Stimulated activated CD4-positive, alpha-beta T cell treated with anti-CD3 and anti-CD28 coated beads, Interleukin-4, amount 100 ng/mL, for 24 hours (primary cell): ENCODE results near the gene PRSS50.
"Not testable (repeated sequence)": the region's sequence is repeated elsewhere in the genome, so short reads cannot be mapped to it uniquely, and the experiment has no call there.

ENCODE experiments used
- DNase-seq: peaks from one replicate; pipeline ENCODE4 v3.0.0-alpha.2; 2020

Gene PRSS50, protein sequence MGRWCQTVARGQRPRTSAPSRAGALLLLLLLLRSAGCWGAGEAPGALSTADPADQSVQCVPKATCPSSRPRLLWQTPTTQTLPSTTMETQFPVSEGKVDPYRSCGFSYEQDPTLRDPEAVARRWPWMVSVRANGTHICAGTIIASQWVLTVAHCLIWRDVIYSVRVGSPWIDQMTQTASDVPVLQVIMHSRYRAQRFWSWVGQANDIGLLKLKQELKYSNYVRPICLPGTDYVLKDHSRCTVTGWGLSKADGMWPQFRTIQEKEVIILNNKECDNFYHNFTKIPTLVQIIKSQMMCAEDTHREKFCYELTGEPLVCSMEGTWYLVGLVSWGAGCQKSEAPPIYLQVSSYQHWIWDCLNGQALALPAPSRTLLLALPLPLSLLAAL

DNA sequence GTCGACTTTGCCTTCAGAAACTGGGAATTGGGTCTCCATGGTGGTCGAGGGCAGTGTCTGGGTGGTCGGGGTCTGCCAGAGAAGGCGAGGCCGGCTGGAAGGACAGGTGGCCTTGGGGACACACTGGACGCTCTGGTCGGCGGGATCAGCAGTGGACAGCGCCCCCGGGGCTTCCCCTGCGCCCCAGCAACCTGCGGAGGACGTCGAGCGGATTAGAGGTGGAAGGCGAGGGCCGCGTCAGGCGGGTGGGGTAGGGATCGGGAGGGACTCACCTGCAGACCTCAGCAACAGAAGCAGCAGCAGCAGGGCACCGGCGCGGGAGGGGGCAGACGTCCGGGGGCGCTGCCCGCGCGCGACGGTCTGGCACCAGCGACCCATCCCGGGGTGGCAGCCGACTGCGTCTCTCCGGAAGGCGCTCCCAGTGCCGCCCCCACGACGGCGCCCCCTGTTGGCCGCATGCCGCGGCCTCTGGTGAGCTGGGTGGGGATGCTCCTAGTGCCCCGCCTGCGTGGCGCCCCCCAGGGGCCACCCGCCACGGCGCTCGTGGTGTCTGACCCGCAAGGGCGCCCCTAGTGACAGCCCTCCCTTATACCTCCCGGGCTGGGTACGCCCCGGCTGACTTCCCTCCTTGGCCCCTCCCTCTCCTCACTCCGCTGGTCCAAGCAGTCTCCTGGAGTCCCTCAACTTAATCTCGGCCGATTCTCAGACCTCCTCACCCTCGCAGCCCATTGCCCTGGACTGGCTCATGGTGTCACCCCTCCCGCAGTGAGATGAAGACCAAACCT, at the start of gene PRSS50:
TSS of gene PRSS50 (minus strand) at position 423 of the 785 bp plus-strand sequence. CDS start at position 378, 45 bp downstream.
- DNase-seq, result no peak

DNA sequence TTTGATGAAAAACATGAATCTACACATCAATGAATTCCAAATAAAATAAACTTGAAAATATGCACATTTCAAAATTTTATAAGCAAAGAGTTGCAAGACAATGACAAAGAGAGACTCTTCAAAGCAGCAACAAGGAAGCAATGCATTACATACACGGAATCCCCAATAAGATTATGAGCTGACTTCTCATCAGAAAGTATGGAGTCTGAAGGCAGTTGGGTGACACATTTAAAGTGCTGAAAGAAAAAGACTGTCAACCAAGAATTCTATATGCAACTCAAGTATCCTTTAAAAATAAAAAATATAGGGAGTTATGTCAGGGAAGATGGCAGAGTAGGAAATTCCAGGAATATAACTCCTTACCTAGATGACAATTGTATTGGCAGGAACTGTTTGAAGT, 46.5 kb upstream of the PRSS50 start:
- DNase-seq, result no peak

DNA sequence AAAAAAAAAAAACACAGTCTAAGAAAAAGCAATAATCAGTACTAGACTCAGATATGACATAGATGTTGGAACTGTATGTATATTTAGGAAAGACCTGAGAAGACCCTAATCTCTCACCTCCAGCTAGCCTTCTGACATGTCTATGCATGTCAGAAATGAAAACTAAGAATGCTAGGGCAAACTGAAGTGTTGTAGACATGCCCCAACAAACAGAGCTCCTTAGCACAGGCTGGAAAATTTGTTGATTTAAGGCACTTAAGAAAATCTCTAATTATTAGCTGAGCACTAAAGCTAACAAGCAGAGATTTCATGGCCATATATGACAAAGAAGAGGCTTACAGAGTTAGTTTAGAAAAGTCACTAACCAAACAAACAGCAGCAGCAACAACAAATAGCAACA, 45.5 kb upstream of the PRSS50 start:
- no peak for DNase-seq

DNA sequence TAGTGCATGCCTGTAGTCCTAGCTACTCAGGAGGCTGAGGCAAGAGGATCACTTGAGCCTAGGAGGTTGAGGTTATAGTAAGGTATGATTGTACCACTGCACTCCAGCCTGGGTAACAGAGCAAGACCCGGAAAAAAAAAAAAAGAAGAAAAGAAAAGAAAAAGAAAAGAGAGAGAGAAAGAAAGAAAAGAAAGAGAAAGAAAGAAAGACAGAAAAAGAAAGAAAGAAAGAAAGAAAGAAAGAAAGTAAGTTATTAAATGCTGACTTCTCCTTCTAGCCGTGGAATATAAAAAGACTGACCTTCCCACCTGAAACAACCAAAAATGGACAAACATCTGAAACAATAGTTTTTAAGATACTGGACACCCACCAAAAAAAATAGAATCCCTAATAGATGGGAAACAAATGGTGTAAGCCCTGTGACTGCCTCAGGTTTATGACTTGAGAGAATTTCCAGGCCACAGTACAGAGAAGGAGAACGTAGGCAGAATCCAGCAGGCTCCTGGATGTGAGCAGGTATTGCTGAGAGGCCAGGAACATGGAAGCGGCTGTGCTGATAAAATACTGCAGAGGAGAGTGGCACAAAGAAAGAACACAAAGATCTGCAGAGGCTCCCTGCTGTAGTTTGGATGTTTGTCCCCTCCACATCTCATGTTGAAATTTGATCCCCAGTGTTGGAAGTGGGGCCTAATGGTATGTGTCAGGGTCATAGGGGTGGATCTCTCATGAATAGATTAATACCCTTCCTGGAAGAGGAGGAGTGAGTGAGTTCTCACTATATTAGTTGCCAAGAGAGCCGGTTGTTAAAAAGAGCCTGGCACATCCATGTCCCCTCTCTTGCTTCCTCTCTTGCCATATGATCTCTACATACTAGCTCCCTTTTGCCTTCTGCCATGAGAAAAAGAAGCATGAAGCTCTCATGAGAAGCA, 41.8 kb upstream of the PRSS50 start:
- no peak for DNase-seq

DNA sequence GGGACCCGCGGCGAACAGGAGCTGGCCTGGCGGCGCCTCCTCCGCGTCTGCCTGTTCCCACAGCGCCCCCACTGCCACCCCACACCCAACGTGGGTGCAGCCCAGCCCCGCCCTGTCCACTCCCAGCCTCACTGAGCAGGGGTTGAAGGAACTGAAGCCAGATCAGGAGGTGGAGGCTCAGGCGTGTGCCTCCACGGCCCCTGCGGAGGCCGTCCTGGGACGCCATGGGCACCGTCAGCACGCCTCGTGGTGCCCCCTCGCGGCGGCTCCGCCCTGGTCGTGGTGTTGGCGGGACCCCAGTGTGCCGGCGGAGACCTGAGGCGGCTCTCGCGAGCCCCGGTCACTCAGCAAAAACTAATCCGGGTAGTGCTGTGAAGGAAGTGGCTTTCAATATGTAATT, 39.0 kb upstream of the PRSS50 start:
- DNase-seq, result no peak

DNA sequence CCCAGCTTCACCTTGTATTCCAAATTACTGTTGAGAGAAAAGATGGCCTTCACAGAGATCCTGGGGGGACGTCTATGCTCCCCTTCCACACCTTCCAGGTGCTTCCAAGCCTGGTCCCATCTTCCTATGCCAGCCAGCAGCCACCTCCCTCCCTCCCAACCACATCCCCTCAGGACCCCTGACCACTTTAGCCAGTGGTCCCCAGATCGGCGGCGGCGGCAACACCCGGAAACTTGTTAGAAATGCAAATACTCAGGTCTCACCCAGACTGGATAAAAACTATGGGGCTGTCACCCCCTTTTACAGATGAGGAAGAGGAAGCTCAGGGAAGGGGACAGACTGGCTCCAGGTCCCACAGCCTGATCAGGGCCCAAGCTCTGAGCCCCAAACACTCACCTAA, 38.0 kb upstream of the PRSS50 start:
- no peak for DNase-seq

DNA sequence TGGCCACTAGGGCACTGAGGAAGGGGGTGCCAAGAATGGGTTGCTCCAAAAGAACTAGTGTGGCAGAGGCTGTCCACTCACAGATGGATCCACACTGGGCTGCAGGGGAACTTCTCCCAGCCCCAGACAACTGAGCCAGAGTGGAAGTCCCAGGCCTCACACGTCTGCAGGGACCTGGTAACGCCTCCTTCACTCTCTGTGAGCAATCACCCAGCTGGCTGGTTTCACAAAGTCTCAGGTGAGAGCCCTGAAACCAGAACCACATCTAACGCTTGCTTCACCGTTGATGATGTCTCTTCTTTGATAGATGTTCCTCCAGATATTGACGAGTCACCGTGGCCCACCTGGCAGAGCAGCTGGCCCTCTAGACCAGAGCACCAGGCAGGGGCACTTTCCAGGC, 35.5 kb upstream of the PRSS50 start:
- DNase-seq, result not testable (repeated sequence)

DNA sequence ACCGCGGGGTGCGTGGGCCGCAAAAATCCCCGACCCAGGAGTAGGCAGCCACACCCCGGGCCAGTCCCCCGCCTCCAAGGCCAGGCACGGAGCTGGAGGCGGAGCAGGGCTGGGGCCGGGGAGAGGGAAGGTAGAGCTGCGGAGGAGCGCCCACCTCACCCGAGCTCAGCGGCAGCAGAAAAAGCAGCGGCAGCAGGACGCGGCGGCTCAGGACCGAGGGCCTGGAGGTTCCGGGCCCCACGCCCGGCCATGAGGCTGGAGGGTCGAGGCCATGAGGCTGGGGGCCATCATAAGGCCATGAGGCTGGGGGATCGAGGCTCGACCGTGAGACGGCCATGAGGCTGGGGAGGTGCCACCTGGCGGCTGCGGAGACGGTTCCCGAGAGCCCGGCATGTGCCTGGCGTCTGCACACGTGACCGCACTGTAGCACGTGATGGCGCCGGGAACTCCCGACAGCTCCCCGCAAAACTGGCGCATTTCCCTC, 32.9 kb upstream of the PRSS50 start:
- DNase-seq, result no peak

DNA sequence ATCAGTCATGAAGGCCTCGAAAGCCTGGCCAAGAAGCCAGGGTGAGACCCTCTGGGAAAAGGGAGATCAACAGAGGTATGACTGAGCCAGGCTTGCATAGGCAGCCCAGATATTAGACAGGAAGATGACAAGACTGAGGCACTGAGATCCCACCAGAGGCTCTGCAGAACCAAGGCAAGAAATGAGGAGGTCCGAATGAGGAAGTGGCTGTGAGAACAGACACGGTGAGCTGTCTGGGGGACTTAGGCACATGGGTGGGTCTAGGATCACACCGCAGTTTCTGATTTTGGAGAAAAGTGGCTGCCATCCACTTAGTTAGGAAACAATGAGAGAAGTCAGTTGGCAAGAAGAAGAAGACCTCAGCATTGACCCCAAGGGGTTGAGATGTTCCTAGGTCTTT, 31.5 kb upstream of the PRSS50 start:
- no peak for DNase-seq

DNA sequence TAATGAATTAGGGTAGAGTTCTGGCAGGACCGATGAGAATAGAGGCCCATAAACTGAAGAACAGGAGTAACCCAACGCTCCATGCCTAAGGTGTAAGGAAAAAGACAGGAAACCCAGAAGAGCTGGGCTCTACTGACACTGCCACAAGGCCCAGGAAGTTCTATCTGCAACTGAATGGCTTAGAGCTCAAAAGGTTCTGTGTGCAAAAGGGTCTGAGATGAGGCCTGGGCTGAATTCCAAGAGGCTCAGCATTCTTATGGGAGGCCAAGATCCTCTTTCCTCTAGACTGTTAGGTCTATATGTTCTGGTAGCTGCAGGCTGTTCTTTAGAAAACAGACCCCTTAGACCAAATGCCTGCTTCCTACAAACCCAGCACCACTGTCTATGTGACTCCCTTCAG, 30.5 kb upstream of the PRSS50 start:
- no peak for DNase-seq

DNA sequence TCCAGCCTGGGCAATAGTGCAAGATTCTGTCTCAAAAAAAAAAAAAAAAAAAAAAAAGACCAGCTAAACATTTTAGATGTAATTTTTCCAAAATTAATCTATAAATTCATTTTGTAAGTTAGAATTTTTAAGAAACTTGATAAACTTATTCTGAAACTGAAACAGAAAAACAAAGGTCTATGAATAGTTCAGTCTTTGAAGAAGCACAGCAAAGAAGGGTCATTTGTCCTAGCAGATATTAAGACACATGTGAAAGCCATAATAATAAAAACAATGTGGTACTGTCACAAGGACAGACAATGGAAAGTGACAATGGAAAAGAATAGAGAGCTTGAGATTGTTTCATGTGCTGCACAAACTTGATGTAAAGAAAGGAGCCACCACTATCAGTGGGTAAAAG, 29.0 kb upstream of the PRSS50 start:
- no peak for DNase-seq

DNA sequence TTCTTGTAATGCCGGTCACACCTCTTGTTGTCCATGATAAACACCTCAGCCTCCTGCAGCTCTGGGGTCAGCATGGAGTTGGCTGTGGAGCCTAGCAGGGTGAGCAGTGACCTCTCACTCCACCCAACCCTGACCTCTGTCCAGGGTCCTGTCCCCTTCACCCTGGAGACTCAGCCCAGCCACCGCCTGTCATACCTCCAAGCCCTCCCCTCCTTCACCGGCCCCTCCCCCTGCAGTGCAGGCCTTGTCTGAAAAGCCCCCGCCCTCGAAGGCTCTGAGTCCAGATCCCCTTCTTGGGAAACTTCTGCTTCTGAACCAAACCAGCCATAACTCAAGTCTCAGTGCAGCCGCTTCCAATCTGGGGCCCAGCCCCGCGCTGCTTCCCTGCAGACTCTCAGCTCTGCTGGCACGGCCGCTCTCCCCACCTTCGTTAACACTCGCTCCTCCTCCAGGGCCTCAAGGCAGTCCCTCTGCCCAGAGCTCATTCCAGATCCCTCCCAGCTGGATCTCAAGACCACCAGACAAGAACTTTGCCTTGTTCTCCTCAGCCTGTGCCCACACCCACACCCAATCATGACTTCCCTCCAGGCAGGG, 25.4 kb upstream of the PRSS50 start:
- DNase-seq, result no peak

DNA sequence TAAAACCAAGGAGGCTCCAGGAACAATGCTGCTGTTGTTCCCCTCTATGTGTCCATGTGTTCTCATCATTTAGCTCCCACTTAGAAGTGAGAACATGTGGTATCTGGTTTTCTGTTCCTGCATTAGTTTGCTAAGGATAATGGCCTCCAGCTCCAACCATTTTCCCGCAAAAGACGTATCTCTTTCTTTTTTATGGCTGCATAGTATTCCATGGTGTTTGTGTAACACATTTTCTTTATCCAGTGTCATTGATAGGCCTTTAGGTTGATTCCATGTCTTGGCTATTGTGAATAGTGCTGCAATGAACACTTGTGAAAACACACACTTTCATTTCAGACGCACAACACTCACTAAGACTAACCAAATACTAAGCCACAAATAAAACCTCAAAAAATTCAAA, 21.9 kb upstream of the PRSS50 start:
- not testable (repeated sequence) for DNase-seq

DNA sequence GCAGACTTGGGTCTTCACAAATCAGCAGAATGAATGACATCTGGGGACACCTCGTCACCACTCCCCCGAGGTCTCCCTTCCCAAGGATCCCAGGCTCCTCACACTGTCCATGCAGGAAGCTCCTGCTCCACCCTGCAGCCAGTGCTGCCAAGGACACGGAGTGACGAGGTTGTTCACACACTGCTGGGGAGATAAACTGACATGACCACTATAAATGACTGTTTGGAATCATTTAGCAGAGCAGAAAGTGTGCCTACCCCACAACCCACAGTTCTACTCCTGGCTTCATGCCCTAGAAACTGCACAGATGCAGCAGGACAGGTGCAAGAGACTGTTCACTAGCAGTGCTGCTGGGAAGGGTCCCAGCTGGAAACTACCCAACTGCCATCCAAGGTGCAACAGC, 19.7 kb upstream of the PRSS50 start:
- DNase-seq, result no peak

DNA sequence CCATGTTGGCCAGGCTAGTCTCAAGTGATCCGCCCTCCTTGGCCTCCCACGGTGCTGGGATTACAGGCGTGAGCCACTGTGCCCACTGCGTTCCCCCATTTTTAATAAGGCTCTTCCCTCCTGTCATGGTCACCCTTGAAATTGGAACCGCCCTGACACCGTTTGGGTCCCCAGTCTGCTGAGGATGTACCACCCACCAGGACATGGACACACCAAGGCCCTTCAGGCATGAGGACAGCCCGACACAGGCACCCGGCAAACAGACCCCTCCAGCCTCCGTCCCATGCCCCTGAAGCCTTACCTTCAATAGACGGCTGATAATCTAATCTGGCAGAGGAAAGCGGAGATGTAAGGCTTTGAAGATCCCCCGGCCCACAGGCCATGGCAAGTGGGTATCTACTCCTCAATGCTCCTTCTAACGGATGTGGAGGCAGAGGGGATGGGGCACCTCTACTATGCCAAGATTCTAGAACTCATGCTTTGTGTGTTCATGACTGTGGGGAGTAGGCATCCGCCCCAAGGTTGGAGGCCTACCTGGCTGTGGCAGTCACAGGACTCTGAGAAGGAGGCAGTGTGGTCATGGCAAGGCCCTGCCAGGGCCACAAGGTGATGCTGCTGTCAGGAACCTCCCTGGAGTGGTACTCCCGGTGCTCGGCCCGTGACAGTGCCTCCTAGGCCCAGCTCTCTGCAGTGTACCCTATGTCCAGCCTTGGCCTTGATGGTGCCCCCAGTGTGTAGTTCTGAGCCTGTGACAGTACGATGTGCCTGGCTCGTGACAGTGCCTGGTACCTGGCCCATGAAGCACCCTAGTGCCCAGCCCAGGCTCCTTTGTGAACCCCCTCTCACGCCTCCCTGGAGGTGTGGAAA, 18.6 kb upstream of the PRSS50 start:
- DNase-seq, result no peak

DNA sequence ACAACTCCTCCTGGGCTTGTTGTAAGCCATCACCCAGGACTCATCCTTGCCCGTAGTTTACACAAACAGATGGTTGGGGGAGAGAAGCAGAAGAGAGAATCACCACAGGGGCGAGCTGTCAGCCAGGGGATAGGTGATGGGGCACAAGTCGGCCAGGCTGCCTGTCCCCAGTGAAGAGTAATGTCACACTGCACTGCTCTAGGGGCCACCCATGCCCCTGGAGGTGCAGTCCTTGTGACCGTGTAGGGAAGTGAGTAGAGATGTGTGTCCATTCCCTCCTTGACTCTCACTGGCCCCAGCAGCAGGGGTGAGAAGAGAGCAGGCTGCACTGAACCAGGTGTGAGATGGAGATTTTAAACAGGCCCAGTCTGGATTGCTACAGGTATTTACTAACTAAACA, 17.1 kb upstream of the PRSS50 start:
- no peak for DNase-seq

DNA sequence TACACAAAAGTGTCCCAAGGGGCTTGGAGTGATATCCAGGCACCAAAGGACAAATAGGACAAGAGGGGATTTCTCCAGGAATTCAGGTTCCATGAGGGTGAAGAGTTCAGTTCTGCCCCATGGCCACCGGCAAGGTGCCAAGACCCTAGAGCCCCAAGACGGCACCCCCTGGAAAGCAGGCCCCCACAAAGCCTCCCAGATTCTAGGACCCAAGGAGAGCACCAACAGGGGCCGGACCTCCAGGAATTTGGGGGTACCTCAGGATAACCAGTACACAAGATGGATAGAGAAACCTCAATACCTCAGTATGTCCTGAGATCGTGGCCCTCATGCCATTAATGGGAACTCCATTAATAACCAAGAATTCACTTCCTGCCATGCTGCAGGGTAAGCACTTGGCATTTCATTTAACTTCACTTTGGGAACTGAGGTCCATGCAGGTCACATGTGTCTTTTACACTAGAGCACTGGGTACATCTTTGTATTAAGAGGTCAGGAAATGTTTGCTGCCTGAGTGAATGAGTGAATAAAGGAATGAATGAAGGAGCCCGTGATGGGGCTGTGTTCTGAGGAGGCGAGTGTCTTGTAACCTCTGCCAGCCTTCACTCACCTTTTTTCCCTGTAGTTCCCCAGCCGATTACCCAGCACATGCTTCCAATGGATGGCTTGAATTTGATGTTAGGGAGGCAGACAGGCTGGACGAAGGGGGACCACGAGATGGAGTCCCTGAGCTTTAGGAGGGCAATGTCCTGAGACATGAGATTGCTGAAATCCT, 15.5 kb upstream of the PRSS50 start:
- DNase-seq, result no peak

DNA sequence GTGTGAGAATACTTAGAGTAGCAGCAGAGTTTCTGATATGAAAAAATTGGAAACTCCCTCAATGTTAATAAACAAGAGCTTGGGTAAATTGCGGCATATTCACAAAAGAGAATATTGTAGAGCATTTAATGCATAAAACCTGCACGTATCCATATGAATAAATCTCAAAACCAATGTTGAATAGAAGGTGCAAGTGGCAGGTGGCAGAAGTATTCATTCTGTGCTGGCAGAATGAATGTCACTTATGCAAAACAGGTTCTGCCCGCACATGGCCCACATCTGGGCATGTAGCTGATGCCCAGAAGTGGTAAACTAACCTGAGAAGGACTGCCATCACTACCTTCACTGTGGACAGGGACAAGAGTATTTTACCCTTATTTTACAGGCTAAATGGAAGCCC, 14.1 kb upstream of the PRSS50 start:
- DNase-seq, result no peak

DNA sequence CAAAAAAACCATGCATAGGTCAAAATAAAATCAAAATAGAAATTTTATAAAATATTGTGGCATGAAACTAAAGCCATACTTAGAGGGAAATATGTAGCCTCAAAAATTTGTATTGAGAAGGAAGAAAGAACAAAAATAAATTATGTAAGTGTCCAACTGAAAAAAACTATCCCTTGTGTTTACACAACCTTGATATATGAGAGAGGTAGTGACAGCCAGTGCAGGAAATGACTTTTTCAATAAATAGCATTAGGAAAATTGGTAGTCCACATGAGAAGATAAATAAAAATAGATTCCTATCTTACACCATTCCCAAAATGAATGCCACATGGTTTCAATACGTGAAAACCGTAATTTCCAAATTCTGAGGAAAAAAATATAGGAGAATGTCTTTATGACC, 13.2 kb upstream of the PRSS50 start:
- DNase-seq, result no peak

DNA sequence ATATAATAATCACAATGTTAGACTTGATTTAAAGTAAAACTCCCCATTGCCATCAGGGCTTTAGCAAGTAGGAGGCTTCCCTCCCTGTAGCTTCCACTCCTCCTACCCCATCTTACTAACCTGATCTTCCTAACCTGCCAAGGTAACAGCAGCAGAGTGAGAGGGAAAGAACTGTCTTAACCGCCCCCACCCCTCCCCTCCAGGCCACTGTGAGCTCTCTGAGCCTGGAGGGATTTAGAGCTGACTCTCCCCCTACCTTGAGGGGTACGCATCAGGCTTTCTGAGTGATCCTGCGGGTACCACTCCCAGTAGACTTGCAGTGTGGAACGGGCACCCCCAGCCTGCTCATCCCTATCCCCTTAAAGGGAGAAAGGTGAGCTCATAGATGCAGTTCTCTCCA, 11.4 kb upstream of the PRSS50 start:
- no peak for DNase-seq
